Measurements from ENCODE around the gene FAM81A. TPM values are rescaled to one million over a fixed set of nuclear protein-coding genes. Genes with fewer than 3 reads are reported as not detected.

Gene FAM81A
- 0.50 to 0.84 TPM (median 0.58 TPM) in 3 replicates for polyA plus RNA-seq
- polyA plus RNA-seq (2011; ENCODE audit: low read depth), result 0.52 TPM
- polyA plus RNA-seq (2011; cell fraction: cytosol; rRNA removed), result 0.38 and 1.00 TPM in 2 replicates
- polyA plus RNA-seq (2011; cell fraction: nucleus; rRNA removed), result 0.17 and 0.23 TPM in 2 replicates
- polyA plus RNA-seq (2012; ENCODE audit: low replicate concordance), result 0.31 and 0.86 TPM in 2 replicates
- polyA minus RNA-seq, result 0.29 to 1.9 TPM (median 0.43 TPM) in 3 replicates
- polyA minus RNA-seq (2011; cell fraction: cytosol; rRNA and poly(A)+ RNA removed), result 0.77 TPM
- not detected in 2 replicates for polyA minus RNA-seq (2011; cell fraction: nucleus; rRNA and poly(A)+ RNA removed)

GRCh38 chr15:59437817-59438624 is at the start of gene FAM81A:
Gene FAM81A, plus strand, starts transcription at chr15:59438186. Its CDS starts 20,441 bp downstream, at chr15:59458627.
- no peak for FAIRE-seq
- H2AFZ ChIP-seq (ENCODE audit: control insufficient read depth, low read length), result peak within 1 kb of the TSS; percentile 56
- dilution Hi-C loops (cut with MboI; ENCODE audit: extremely low pct_ligation_motif_present, low sequenced_read_pairs), result no loop called here
- no peaks in the 10 kb centered on the region for H3K36me3 ChIP-seq (ENCODE audit: control insufficient read depth in 2 of 2, extremely low read depth in 1 of 2, insufficient read depth in 2 of 2, low read length in 2 of 2)
- H3K9me3 ChIP-seq (ENCODE audit: control insufficient read depth, low read depth, low read length), result no peaks in the 10 kb centered on the region
- H3K27me3 ChIP-seq (ENCODE audit: control insufficient read depth, extremely low read depth, insufficient read depth, low read length), result peaks cover 19% of the 10 kb centered on the region
- H3K4me3 ChIP-seq (ENCODE audit: control insufficient read depth in 2 of 3, extremely low read depth in 1 of 3, insufficient read depth in 2 of 3, low read depth in 1 of 3, low read length in 3 of 3), result peak within 1 kb of the TSS; percentile 40 to 65 (median 61)
- peaks cover 13% of the 10 kb centered on the region for H3K4me1 ChIP-seq (ENCODE audit: control insufficient read depth, extremely low read depth, insufficient read depth, low read length)
- no peak within 1 kb of the TSS for H3K27ac ChIP-seq (ENCODE audit: control insufficient read depth, insufficient read depth, low read length)
- DNase-seq (ENCODE audit: low read depth, low spot score), result no peak
- no peak for TF ChIP-seq CTCF (optimal IDR thresholded peaks at IDR 0.05 in 1 of 3, IDR thresholded peaks at IDR 0.05 in 1 of 3, conservative IDR thresholded peaks at IDR 0.05 in 1 of 3; ENCODE audit: extremely low read depth in 1 of 3, insufficient read depth in 2 of 3, low read length in 3 of 3)
- TF ChIP-seq EZH2 (IDR thresholded peaks at IDR 0.05; ENCODE audit: low read length), result no peak
- no peaks in the 10 kb centered on the region for H4K20me1 ChIP-seq (ENCODE audit: control insufficient read depth, extremely low read depth, insufficient read depth, low read length)
- H3K9me1 ChIP-seq (ENCODE audit: control insufficient read depth, extremely low read depth, insufficient read depth, low read length), result no peaks in the 10 kb centered on the region
- peak within 1 kb of the TSS; percentile 90 for H3K4me2 ChIP-seq (ENCODE audit: control insufficient read depth, extremely low read depth, insufficient read depth, low read depth, low read length)
- H3K79me2 ChIP-seq (ENCODE audit: control insufficient read depth, insufficient read depth, low read length), result no peaks in the 10 kb centered on the region
- H3K9ac ChIP-seq (ENCODE audit: control insufficient read depth, extremely low read depth, insufficient read depth, low read length), result peak within 1 kb of the TSS; percentile 34

DNA sequence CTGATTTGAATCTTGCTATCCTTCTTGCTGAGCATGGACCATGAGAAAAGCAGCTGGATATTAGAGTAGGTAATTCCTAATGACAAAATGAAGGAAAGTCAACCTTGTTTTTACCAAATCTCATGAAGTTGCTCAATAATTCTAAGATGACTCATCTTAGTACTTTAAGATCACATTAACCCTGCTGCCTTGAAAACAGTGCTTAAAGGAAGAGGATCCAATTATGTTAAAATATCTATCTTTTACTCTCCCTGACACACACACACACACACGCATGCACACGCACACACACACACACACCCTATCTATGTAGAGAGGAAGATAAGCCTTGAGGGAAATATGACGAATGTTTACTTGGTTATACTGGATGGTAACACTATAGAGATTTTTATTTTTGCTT is 49.3 kb upstream of the FAM81A start:
- DNase-seq (ENCODE audit: low read depth, low spot score), result no peak
- no peaks in the 10 kb centered on the region for H3K9me3 ChIP-seq (ENCODE audit: control insufficient read depth, low read depth, low read length)
- H3K27ac ChIP-seq (ENCODE audit: control insufficient read depth, insufficient read depth, low read length), result no peak overlapping the region
- no peak overlapping the region for H3K4me3 ChIP-seq (ENCODE audit: control insufficient read depth in 2 of 3, extremely low read depth in 1 of 3, insufficient read depth in 2 of 3, low read depth in 1 of 3, low read length in 3 of 3)
- H4K20me1 ChIP-seq (ENCODE audit: control insufficient read depth, extremely low read depth, insufficient read depth, low read length), result no peaks in the 10 kb centered on the region
- H3K9me1 ChIP-seq (ENCODE audit: control insufficient read depth, extremely low read depth, insufficient read depth, low read length), result no peaks in the 10 kb centered on the region
- no peaks in the 10 kb centered on the region for H3K79me2 ChIP-seq (ENCODE audit: control insufficient read depth, insufficient read depth, low read length)
- no peak overlapping the region for H3K9ac ChIP-seq (ENCODE audit: control insufficient read depth, extremely low read depth, insufficient read depth, low read length)
- H2AFZ ChIP-seq (ENCODE audit: control insufficient read depth, low read length), result no peak overlapping the region
- no peaks in the 10 kb centered on the region for H3K27me3 ChIP-seq (ENCODE audit: control insufficient read depth, extremely low read depth, insufficient read depth, low read length)
- H3K4me1 ChIP-seq (ENCODE audit: control insufficient read depth, extremely low read depth, insufficient read depth, low read length), result peaks cover 6% of the 10 kb centered on the region
- H3K36me3 ChIP-seq (ENCODE audit: control insufficient read depth in 2 of 2, extremely low read depth in 1 of 2, insufficient read depth in 2 of 2, low read length in 2 of 2), result no peaks in the 10 kb centered on the region
- H3K4me2 ChIP-seq (ENCODE audit: control insufficient read depth, extremely low read depth, insufficient read depth, low read depth, low read length), result no peak overlapping the region
- TF ChIP-seq CTCF (optimal IDR thresholded peaks at IDR 0.05 in 1 of 3, IDR thresholded peaks at IDR 0.05 in 1 of 3, conservative IDR thresholded peaks at IDR 0.05 in 1 of 3; ENCODE audit: extremely low read depth in 1 of 3, insufficient read depth in 2 of 3, low read length in 3 of 3), result no peak
- no peak for TF ChIP-seq EZH2 (IDR thresholded peaks at IDR 0.05; ENCODE audit: low read length)
- FAIRE-seq, result peak; percentile 56
- dilution Hi-C loops (cut with MboI; ENCODE audit: extremely low pct_ligation_motif_present, low sequenced_read_pairs), result no loop called here
